GM19372 (cell line): ENCODE measurements around the gene TTL.
"Not testable (repeated sequence)": the region's sequence is repeated elsewhere in the genome, so short reads cannot be mapped to it uniquely, and the experiment has no call there.

Source experiments
- ATAC-seq: cut with Tn5 transposase; IDR thresholded peaks from one replicate; pipeline ENCODE4 v1.9.1; 2021; ENCODE audit warnings: mild to moderate bottlenecking, low read depth, moderate library complexity; ENCODE audit not compliant: unreplicated experiment

TTL gene

GRCh38 chr2:112472547-112473263, 9.3 kb upstream of the TTL start:
- ATAC-seq, result no peak

GRCh38 chr2:112474844-112475486, 7.0 kb upstream of the TTL start:
- ATAC-seq, result no peak

- ATAC-seq, result no peak
Measured at GRCh38 chr2:112476434-112476833, 5.5 kb upstream of the TTL start.

GRCh38 chr2:112480530-112481049, 1.4 kb upstream of the TTL start:
- no peak for ATAC-seq

- peak; percentile 48 for ATAC-seq
Measured at GRCh38 chr2:112481050-112481527, 867 bp upstream of the TTL start.

- ATAC-seq, result peak; percentile 15
Measured at GRCh38 chr2:112482309-112483041, 519 bp downstream of the TTL start.

GRCh38 chr2:112483042-112483473, 1.1 kb downstream of the TTL start:
- ATAC-seq, result no peak

GRCh38 chr2:112483831-112484230, 1.9 kb downstream of the TTL start:
- no peak for ATAC-seq

GRCh38 chr2:112485849-112486248, 3.9 kb downstream of the TTL start:
- no peak for ATAC-seq

GRCh38 chr2:112486895-112487294, 4.9 kb downstream of the TTL start:
- ATAC-seq, result no peak

- no peak for ATAC-seq
Measured at GRCh38 chr2:112487444-112487961, 5.5 kb downstream of the TTL start.

GRCh38 chr2:112488201-112488600, 6.2 kb downstream of the TTL start:
- no peak for ATAC-seq

GRCh38 chr2:112491946-112492345, 10.0 kb downstream of the TTL start:
- no peak for ATAC-seq

GRCh38 chr2:112493048-112493447, 11.1 kb downstream of the TTL start:
- ATAC-seq, result no peak

- ATAC-seq, result no peak
Measured at GRCh38 chr2:112493858-112494648, 12.1 kb downstream of the TTL start.

- ATAC-seq, result no peak
Measured at GRCh38 chr2:112494828-112495227, 12.9 kb downstream of the TTL start.

GRCh38 chr2:112495878-112496277, 13.9 kb downstream of the TTL start:
- ATAC-seq, result not testable (repeated sequence)

GRCh38 chr2:112500850-112501484, 19.0 kb downstream of the TTL start:
- ATAC-seq, result peak; percentile 68

- ATAC-seq, result not testable (repeated sequence)
Measured at GRCh38 chr2:112509239-112509998, 27.5 kb downstream of the TTL start.
